Gastrocnemius medialis (tissue), 4 donors: ENCODE measurements around the gene CD274. TPM values are rescaled to one million over a fixed set of nuclear protein-coding genes. Genes with fewer than 3 reads are reported as not detected.

Source experiments
- ATAC-seq, 2 donors: fragments of 150-250 bp; one replicate each; pipeline ENCODE4 v1.9.1; 2016
- DNase-seq, 2 donors: peaks; one replicate each; pipeline ENCODE4 v3.0.0-alpha.2; 2019
- H3K27ac ChIP-seq, 4 donors: fragments of 200-600 bp; sonication (generic); 1 replicate in 1 of 4; 2 replicates in 3 of 4; pipeline ENCODE4 v1.5.1; 2016 to 2018; ENCODE audit warnings: mild to moderate bottlenecking in 2 of 4, moderate library complexity in 1 of 4
- H3K27me3 ChIP-seq, 3 donors: fragments of 200-600 bp; sonication (generic) in 2 of 3; 1 replicate in 1 of 3; 2 replicates in 2 of 3; pipeline versions ENCODE4 v1.5.1 to v1.6.0; 2016 to 2019; ENCODE audit warnings: mild to moderate bottlenecking in 1 of 3, moderate library complexity in 1 of 3
- H3K36me3 ChIP-seq, 2 donors: fragments of 200-600 bp; sonication (generic) in 1 of 2; one replicate each; pipeline ENCODE4 v1.5.1; 2017 to 2018
- H3K4me1 ChIP-seq, 2 donors: fragments of 200-600 bp; sonication (generic) in 1 of 2; one replicate each; pipeline ENCODE4 v1.5.1; 2016 to 2017; ENCODE audit warnings: mild to moderate bottlenecking in 2 of 2
- H3K4me3 ChIP-seq, 4 donors: fragments of 200-600 bp; sonication (generic) in 3 of 4; 1 replicate in 1 of 4; 2 replicates in 3 of 4; pipeline ENCODE4 v1.5.1; 2016 to 2019; ENCODE audit warnings: mild to moderate bottlenecking in 2 of 4
- H3K9me3 ChIP-seq, 3 donors: fragments of 200-600 bp; sonication (generic) in 2 of 3; 1 replicate in 1 of 3; 2 replicates in 2 of 3; pipeline ENCODE4 v1.5.1; 2016 to 2019
- CTCF ChIP-seq, 5 experiments: fragments of 450-650 bp in 3 of 5; fragments of 200-600 bp in 2 of 5; sonication (generic) in 2 of 5; IDR thresholded peaks in 4 of 5; conservative IDR thresholded peaks in 1 of 5; 1 replicate in 4 of 5; 2 replicates in 1 of 5; pipeline ENCODE4 v1.5.1; 2016 to 2019; ENCODE audit warnings: antibody characterized with exemption in 5 of 5, mild to moderate bottlenecking in 3 of 5, moderate library complexity in 3 of 5
- POLR2A ChIP-seq, 2 donors: fragments of 450-650 bp; IDR thresholded peaks; one replicate each; pipeline ENCODE4 v1.6.1; 2017; ENCODE audit warnings: antibody characterized with exemption in 2 of 2, mild to moderate bottlenecking in 2 of 2, moderate library complexity in 2 of 2
- in situ Hi-C, 4 donors: fragments of 200-750 bp; cut with MboI; loops; one replicate each; pipeline versions ENCODE4 v1.15.0 to v1.8.0; 2017; ENCODE audit warnings: low sequenced_read_pairs in 4 of 4
- intact Hi-C: fragments of 100-400 bp; cut with DNase I; formaldehyde crosslinking; loops from one replicate; pipeline ENCODE4 v1.15.1; 2023; ENCODE audit warnings: low total_unique reads
- total RNA-seq, 4 donors: library from RNA; depleted of rRNA; stranded (reverse); fragments of >200 nt; gene quantifications; one replicate each; pipeline versions ENCODE4 v1.1.0 to v1.2.3, GENCODE V29; 2016

CD274 gene
- total RNA-seq, 4 donors from 2014 or later: 0.61 to 7.2 (median 1.6) TPM

GRCh38 chr9:5425006-5425628 lies 25.2 kb upstream of the CD274 start:
- Histone ChIP-seq H3K27ac (no peak overlapping the region), H3K4me1 (no peaks in the 10 kb centered on the region), H3K4me3 (no peak overlapping the region), H3K9me3 (no peaks in the 10 kb centered on the region), H3K27me3 (no peaks in the 10 kb centered on the region), H3K36me3 (peaks cover 0 to 6% of the 10 kb centered on the region in 2 donors)
- no peak for DNase-seq
- intact Hi-C loops: no loop called here
- TF ChIP-seq CTCF (IDR thresholded peaks at IDR 0.05 in 4 of 5, conservative IDR thresholded peaks at IDR 0.05 in 1 of 5) (peak in 2 of 5 experiments; percentile 6 to 7), POLR2A (IDR thresholded peaks at IDR 0.05) (no peak)
- ATAC-seq: no peak
- in situ Hi-C loops: loop anchor here (25.0 kb wide), 4 partner anchors 413 to 738 kb away; partner anchors contain the start of genes CDC37L1 (in 1 of the 4) and RCL1 (in 1 of the 4)

DNA sequence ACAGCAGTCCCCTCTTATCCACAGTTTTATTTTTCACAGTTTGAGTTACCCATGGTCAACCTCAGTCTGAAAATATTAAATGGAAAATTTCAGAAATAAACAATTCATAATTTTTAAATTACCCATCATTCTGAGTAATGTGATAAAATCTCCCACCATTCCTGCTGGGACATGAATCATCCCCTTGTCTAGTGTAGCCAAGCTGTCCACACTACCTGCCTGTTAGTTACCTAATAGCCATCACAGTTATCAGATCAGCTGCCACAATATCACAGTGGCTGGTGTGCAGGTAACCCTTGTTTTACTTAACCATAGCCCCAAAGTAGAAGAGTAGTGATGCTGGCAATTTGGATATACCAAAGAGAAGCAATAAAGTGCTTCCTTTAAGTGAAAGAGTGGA lies 23.3 kb upstream of the CD274 start:
- Histone ChIP-seq H3K4me1 (no peaks in the 10 kb centered on the region), H3K27ac (no peak overlapping the region), H3K27me3 (no peaks in the 10 kb centered on the region), H3K36me3 (peaks cover 0 to 6% of the 10 kb centered on the region in 2 donors), H3K9me3 (no peaks in the 10 kb centered on the region), H3K4me3 (no peak overlapping the region)
- DNase-seq (no peak), ATAC-seq (no peak)
- TF ChIP-seq CTCF (IDR thresholded peaks at IDR 0.05 in 4 of 5, conservative IDR thresholded peaks at IDR 0.05 in 1 of 5): no peak
- no peak for TF ChIP-seq POLR2A (IDR thresholded peaks at IDR 0.05)
- intact Hi-C loops (no loop called here), in situ Hi-C loops (loop anchor here (25.0 kb wide), 4 partner anchors 415 to 740 kb away; partner anchors contain the start of genes CDC37L1 (in 1 of the 4) and RCL1 (in 1 of the 4))

DNA sequence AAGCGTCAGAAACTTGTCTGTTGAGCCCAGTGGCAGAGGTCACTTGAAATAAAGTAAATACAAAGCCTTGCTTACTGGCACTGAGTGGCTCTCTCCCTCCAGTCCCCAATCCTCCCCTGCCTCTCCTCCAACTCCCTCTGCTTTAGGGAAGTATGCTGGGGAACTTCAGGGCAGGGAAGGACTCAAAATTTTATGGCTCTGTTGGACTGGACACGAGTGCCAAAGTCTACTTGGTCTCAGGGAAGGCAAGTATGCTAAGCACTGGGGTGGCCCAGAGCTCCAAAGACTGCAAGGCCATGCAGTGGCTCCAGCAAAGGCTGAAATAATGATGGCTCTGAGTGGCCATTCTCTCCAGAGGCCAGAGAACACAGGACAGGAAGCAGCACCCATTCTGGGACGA lies 22.2 kb upstream of the CD274 start:
- no peak overlapping the region for H3K27ac ChIP-seq
- intact Hi-C loops: no loop called here
- no peak for DNase-seq
- no peak for ATAC-seq
- H3K9me3 ChIP-seq: no peaks in the 10 kb centered on the region
- H3K36me3 ChIP-seq: peaks cover 0 to 6% of the 10 kb centered on the region in 2 donors
- H3K4me3 ChIP-seq: no peak overlapping the region
- TF ChIP-seq CTCF (IDR thresholded peaks at IDR 0.05 in 4 of 5, conservative IDR thresholded peaks at IDR 0.05 in 1 of 5) (no peak), POLR2A (IDR thresholded peaks at IDR 0.05) (no peak)
- H3K27me3 ChIP-seq: no peaks in the 10 kb centered on the region
- H3K4me1 ChIP-seq: no peaks in the 10 kb centered on the region
- in situ Hi-C loops: loop anchor here (25.0 kb wide), 4 partner anchors 416 to 741 kb away; partner anchors contain the start of genes CDC37L1 (in 1 of the 4) and RCL1 (in 1 of the 4)

- intact Hi-C loops (no loop called here), in situ Hi-C loops (loop anchor here (25.0 kb wide), 4 partner anchors 417 to 742 kb away; partner anchors contain the start of genes CDC37L1 (in 1 of the 4) and RCL1 (in 1 of the 4))
- no peaks in the 10 kb centered on the region for H3K27me3 ChIP-seq
- DNase-seq (no peak), ATAC-seq (no peak)
- no peak overlapping the region for H3K4me3 ChIP-seq
- no peaks in the 10 kb centered on the region for H3K9me3 ChIP-seq
- H3K27ac ChIP-seq: no peak overlapping the region
- TF ChIP-seq POLR2A (IDR thresholded peaks at IDR 0.05) (no peak), CTCF (IDR thresholded peaks at IDR 0.05 in 4 of 5, conservative IDR thresholded peaks at IDR 0.05 in 1 of 5) (no peak)
- H3K36me3 ChIP-seq: peaks cover 0 to 6% of the 10 kb centered on the region in 2 donors
- H3K4me1 ChIP-seq: no peaks in the 10 kb centered on the region
Measured at GRCh38 chr9:5428794-5429528, 21.4 kb upstream of the CD274 start.
